Measurements from ENCODE around the gene TTLL13. TPM values are rescaled to one million over a fixed set of nuclear protein-coding genes. Genes with fewer than 3 reads are reported as not detected.

TTLL13 gene
- total and polyA plus RNA-seq, 2 of the 4 experiments (the other 2 are of a cell fraction): 0.10 TPM; not detected in 1

DNA sequence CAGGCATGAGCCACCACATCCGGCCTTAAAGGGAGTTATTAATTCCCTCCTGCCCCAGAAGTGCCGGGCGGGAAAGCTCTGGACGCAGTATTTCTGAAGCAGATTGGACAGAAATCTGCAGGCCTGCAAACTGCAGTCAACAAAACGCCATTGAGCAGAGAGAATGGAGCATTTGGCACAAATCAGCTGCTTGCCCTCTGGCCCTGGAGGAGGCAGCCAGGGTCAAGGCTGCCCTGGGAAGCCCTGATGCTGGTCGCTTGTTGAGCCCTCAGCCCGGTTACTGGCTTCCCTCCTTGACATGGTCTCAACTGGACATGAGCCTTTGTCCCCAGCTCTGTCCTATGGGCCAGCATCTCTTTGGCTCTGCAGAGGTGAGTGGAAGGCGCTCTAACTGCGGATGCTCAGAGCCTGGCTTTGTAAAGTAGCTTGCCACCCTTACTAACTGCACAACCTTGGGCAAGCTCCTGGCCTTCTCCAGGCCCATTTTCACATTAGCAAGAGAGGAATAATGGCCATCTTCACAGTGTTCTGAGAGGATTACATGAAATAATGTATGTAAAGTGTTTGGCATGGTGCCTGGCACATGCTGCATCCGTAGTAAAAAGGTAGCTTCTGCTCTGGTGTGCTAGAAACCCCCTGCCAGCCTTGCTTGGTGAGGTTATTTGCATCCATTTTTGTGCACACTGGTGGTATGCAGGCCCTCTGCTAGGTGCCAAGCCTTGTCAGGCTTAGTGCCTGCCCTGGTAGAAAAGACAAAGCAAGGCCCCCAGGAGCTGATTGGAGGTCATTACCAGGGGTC is 44.1 kb upstream of the TTLL13 start (continued):
- no peak for TF ChIP-seq RFX5 (IDR thresholded peaks at IDR 0.05; ENCODE audit: low read depth, low read length)

DNA sequence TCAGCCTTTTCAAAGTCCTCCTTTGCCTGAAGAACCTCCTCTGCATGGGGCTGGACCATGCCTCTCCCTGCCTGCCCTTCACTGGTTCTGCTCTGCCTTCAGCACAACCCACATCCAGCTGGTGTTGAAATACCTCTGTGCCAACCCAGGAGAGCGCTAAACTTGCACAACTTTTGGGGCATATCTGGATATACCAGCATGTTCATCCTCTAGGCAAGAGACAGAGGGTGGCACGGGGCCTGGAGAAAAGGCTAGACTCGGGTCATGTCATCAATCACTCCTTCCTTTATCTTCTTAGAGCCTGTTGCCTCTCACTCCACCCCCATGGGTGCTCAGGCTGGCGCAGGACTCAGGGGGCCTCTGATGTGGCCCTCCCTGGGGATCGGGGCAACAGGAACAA is 43.5 kb upstream of the TTLL13 start:
- Histone ChIP-seq H3K23ac (ENCODE audit: low read depth, low read length) (no peak overlapping the region), H3K9me3 (ENCODE audit: control insufficient read depth, insufficient read depth, low read length) (no peaks in the 10 kb centered on the region), H2BK15ac (ENCODE audit: low read depth, low read length) (no peak overlapping the region), H4K8ac (ENCODE audit: low read depth in 2 of 2, low read length in 2 of 2) (no peak overlapping the region), H3K79me1 (ENCODE audit: low read depth in 1 of 2, low read length in 2 of 2) (peaks cover 40 to 50% of the 10 kb centered on the region in 2 experiments), H2AK9ac (replicated peaks; ENCODE audit: low read depth, low read length, poor library complexity) (no peak overlapping the region), H4K5ac (ENCODE audit: low read depth, low read length) (no peak overlapping the region), H2AFZ (replicated peaks; ENCODE audit: low read length, poor library complexity) (no peak overlapping the region), H3K4me3 (ENCODE audit: insufficient read depth, low read depth, low read length) (no peak overlapping the region), H3K18ac (ENCODE audit: low read depth, low read length) (no peak overlapping the region), H3K36me3 (ENCODE audit: control insufficient read depth, insufficient read depth, low read length) (peaks cover 7% of the 10 kb centered on the region), H3K4ac (ENCODE audit: low read depth, low read length) (no peak overlapping the region), H4K20me1 (ENCODE audit: insufficient read depth, low read length) (no peaks in the 10 kb centered on the region; the same call in 1 of the 2 replicates), H3K14ac (replicated peaks; ENCODE audit: low read depth, low read length) (no peak overlapping the region), H3K27ac (ENCODE audit: insufficient read depth, low read length) (no peak overlapping the region), H2AK5ac (ENCODE audit: low read depth, low read length) (no peak overlapping the region), H3K9ac (ENCODE audit: low read depth, low read length) (no peak overlapping the region), H2BK120ac (ENCODE audit: low read depth, low read length) (no peak overlapping the region), H3K4me2 (ENCODE audit: low read depth, low read length) (no peak overlapping the region), H3K4me1 (ENCODE audit: control insufficient read depth, insufficient read depth, low read length) (peaks cover 4% of the 10 kb centered on the region), H2BK20ac (ENCODE audit: low read depth, low read length) (no peak overlapping the region), H3K56ac (ENCODE audit: extremely low read depth, insufficient read depth, low read length) (no peak overlapping the region), H3K27me3 (ENCODE audit: control insufficient read depth, insufficient read depth, low read length) (no peaks in the 10 kb centered on the region), H2BK5ac (ENCODE audit: low read depth, low read length, poor library complexity, severe bottlenecking) (no peak overlapping the region), H4K91ac (ENCODE audit: insufficient read depth, low read depth, low read length) (no peak overlapping the region), H3K9me1 (ENCODE audit: insufficient read depth, low read length) (peaks cover 14% of the 10 kb centered on the region; the same call in 1 of the 2 replicates)
- WGBS, 2 experiments (ENCODE audit: extremely low coverage in 2 of 2, insufficient read length in 1 of 2): 75% methylated on average over 2 of the region's 5 CpGs; no CpG with 5 or more reads in 1 of the 2 experiments
- CTCF ChIA-PET: no interaction called here
- BruUV-seq (replicated peaks): no TSS peak
- POLR2A ChIA-PET (ENCODE audit: unreplicated experiment): no interaction called here
- DNase-seq: no peak
- dilution Hi-C loops (cut with HindIII; ENCODE audit: low sequenced_read_pairs, unreplicated experiment) (no loop called here), in situ Hi-C loops (cut with MboI; ENCODE audit: low sequenced_read_pairs) (no loop called here), intact Hi-C loops (cut with micrococcal nuclease) (no loop called here)
- ATAC-seq (ENCODE audit: low read depth): no peak
- TF ChIP-seq, protein P1, sequence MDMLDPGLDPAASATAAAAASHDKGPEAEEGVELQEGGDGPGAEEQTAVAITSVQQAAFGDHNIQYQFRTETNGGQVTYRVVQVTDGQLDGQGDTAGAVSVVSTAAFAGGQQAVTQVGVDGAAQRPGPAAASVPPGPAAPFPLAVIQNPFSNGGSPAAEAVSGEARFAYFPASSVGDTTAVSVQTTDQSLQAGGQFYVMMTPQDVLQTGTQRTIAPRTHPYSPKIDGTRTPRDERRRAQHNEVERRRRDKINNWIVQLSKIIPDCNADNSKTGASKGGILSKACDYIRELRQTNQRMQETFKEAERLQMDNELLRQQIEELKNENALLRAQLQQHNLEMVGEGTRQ (IDR thresholded peaks at IDR 0.05; ENCODE audit: low read depth, low read length): no peak
- TF ChIP-seq, protein P2, sequence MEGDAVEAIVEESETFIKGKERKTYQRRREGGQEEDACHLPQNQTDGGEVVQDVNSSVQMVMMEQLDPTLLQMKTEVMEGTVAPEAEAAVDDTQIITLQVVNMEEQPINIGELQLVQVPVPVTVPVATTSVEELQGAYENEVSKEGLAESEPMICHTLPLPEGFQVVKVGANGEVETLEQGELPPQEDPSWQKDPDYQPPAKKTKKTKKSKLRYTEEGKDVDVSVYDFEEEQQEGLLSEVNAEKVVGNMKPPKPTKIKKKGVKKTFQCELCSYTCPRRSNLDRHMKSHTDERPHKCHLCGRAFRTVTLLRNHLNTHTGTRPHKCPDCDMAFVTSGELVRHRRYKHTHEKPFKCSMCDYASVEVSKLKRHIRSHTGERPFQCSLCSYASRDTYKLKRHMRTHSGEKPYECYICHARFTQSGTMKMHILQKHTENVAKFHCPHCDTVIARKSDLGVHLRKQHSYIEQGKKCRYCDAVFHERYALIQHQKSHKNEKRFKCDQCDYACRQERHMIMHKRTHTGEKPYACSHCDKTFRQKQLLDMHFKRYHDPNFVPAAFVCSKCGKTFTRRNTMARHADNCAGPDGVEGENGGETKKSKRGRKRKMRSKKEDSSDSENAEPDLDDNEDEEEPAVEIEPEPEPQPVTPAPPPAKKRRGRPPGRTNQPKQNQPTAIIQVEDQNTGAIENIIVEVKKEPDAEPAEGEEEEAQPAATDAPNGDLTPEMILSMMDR (conservative IDR thresholded peaks at IDR 0.05; ENCODE audit: low read depth, low read length): no peak
- TF ChIP-seq SMC3 (IDR thresholded peaks at IDR 0.05; ENCODE audit: low read depth, low read length) (no peak), MXI1 (IDR thresholded peaks at IDR 0.05; ENCODE audit: borderline replicate concordance, low read depth, low read length) (no peak), POLR2A (IDR thresholded peaks at IDR 0.05; ENCODE audit: low read depth, low read length) (no peak), BHLHE40 (IDR thresholded peaks at IDR 0.05; ENCODE audit: low read depth, low read length) (no peak), RAD21 (IDR thresholded peaks at IDR 0.05; ENCODE audit: low read length) (no peak), MAFK (IDR thresholded peaks at IDR 0.05; ENCODE audit: low read depth, low read length) (no peak), CHD1 (IDR thresholded peaks at IDR 0.05; ENCODE audit: low read depth, low read length) (no peak), RCOR1 (IDR thresholded peaks at IDR 0.05; ENCODE audit: insufficient replicate concordance, low read length) (no peak), RFX5 (IDR thresholded peaks at IDR 0.05; ENCODE audit: low read depth, low read length) (no peak), CEBPB (IDR thresholded peaks at IDR 0.05; ENCODE audit: low read depth, low read length) (no peak)
- TF ChIP-seq, protein P3, sequence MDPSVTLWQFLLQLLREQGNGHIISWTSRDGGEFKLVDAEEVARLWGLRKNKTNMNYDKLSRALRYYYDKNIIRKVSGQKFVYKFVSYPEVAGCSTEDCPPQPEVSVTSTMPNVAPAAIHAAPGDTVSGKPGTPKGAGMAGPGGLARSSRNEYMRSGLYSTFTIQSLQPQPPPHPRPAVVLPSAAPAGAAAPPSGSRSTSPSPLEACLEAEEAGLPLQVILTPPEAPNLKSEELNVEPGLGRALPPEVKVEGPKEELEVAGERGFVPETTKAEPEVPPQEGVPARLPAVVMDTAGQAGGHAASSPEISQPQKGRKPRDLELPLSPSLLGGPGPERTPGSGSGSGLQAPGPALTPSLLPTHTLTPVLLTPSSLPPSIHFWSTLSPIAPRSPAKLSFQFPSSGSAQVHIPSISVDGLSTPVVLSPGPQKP (IDR thresholded peaks at IDR 0.05; ENCODE audit: borderline replicate concordance, low read depth, low read length): no peak

Data from IMR-90 (cell line).